K562 (cell line): Measurements from ENCODE around the gene JPH3. TPM values are rescaled to one million over a fixed set of nuclear protein-coding genes. Genes with fewer than 3 reads are reported as not detected.

ENCODE experiments used
- ATAC-seq: fragments of 200-7000 bp; cut with Tn5 transposase; 3 replicates; pipeline ENCODE4 v1.9.1; 2020; ENCODE audit warnings: moderate library complexity
- BruUV-seq: library from RNA; stranded (reverse); fragments of 400-500 nt; replicated peaks from 2 replicates; lab custom pipeline; 2021; lab: Mats Ljungman, UMichigan
- CTCF ChIA-PET: fragments of 300-600 bp; formaldehyde crosslinking; extraction: SDS; loops from one replicate; lab custom pipeline; 2021; ENCODE audit warnings: low intra/inter-chr PET ratio; lab: Yijun Ruan, JAX
- POLR2A ChIA-PET: fragments of 300-600, 350-650 bp; sonication (Branson Sonifier 250); formaldehyde crosslinking; extraction: SDS; loops from one replicate; lab custom pipeline; 2021; ENCODE audit warnings: antibody characterized with exemption, inconsistent platforms; lab: Yijun Ruan, JAX
- DNase-seq, 4 experiments: peaks; one replicate each; pipeline versions ENCODE4 v3.0.0 to v3.0.0-alpha.2; 2011 to 2018; ENCODE audit warnings: low spot score in 3 of 4, mixed read lengths in 3 of 4; ENCODE audit errors: extremely low read depth in 1 of 4
- FAIRE-seq: peaks from 2 replicates; lab custom pipeline; 2011; peaks lifted over from hg19 to GRCh38; lab: Jason Lieb, UNC
- H2AFZ ChIP-seq: 2 replicates; pipeline ENCODE4 v1.6.0; 2011; ENCODE audit warnings: low read depth, low read length, control low read depth, inconsistent platforms
- H3K27ac ChIP-seq: fragments of 200-600 bp; 3 replicates; pipeline ENCODE4 v1.8.0; 2011; ENCODE audit warnings: low read depth, mild to moderate bottlenecking, control low read depth, inconsistent platforms, low read length, moderate library complexity, mixed read lengths; ENCODE audit errors: extremely low read depth
- H3K27me3 ChIP-seq, 2 experiments: fragments of 300-600 bp in 1 of 2; 2 replicates in 1 of 2; 3 replicates in 1 of 2; pipeline versions ENCODE4 v1.6.0 to v1.8.0; 2011; ENCODE audit warnings: inconsistent platforms in 2 of 2, low read length in 2 of 2, mild to moderate bottlenecking in 1 of 2, mixed read lengths in 1 of 2, moderate library complexity in 1 of 2; ENCODE audit not compliant: control insufficient read depth in 2 of 2, insufficient read depth in 2 of 2
- H3K36me3 ChIP-seq: fragments of 300-600 bp; 3 replicates; pipeline ENCODE4 v1.8.0; 2011; ENCODE audit warnings: mild to moderate bottlenecking, low read length, inconsistent platforms; ENCODE audit not compliant: control insufficient read depth, insufficient read depth
- H3K4me1 ChIP-seq, 2 experiments: fragments of 200-600 bp in 1 of 2; replicated peaks in 1 of 2; 2 replicates in 1 of 2; 3 replicates in 1 of 2; pipeline versions ENCODE4 v1.5.1 to v1.8.0; 2011; ENCODE audit warnings: inconsistent platforms in 2 of 2, low read length in 2 of 2, mild to moderate bottlenecking in 1 of 2, mixed read lengths in 1 of 2, moderate library complexity in 1 of 2; ENCODE audit not compliant: control insufficient read depth in 2 of 2, insufficient read depth in 2 of 2
- H3K4me2 ChIP-seq: 2 replicates; pipeline ENCODE4 v1.6.1; 2011; ENCODE audit warnings: low read length, control low read depth, inconsistent platforms, mixed read lengths; ENCODE audit not compliant: insufficient read depth
- H3K4me3 ChIP-seq: fragments of 200-600 bp; sonication (generic), shearing (Covaris generic); 2 replicates; pipeline ENCODE4 v1.5.1; 2016; ENCODE audit warnings: control low read depth, inconsistent platforms
- H3K79me2 ChIP-seq: fragments of 200-600 bp; 3 replicates; pipeline ENCODE4 v1.8.0; 2011; ENCODE audit warnings: low read length, inconsistent platforms; ENCODE audit not compliant: control insufficient read depth, insufficient read depth
- H3K9ac ChIP-seq, 2 experiments: 2 replicates each; pipeline versions ENCODE4 v1.6.0 to v1.6.1; 2011; ENCODE audit warnings: low read depth in 2 of 2, low read length in 2 of 2, control low read depth in 1 of 2, inconsistent platforms in 1 of 2, mild to moderate bottlenecking in 1 of 2, mixed read lengths in 1 of 2; ENCODE audit not compliant: insufficient read depth in 1 of 2
- H3K9me1 ChIP-seq: one replicate; pipeline ENCODE4 v1.6.0; 2011; ENCODE audit warnings: inconsistent platforms, mild to moderate bottlenecking, low read length, moderate library complexity; ENCODE audit not compliant: control insufficient read depth, insufficient read depth
- H3K9me3 ChIP-seq: replicated peaks from 2 replicates; pipeline ENCODE4 v1.5.1; 2011; ENCODE audit warnings: low read depth, low read length, inconsistent platforms; ENCODE audit not compliant: control insufficient read depth, insufficient read depth
- H4K20me1 ChIP-seq: replicated peaks from 2 replicates; pipeline ENCODE4 v1.6.1; 2011; ENCODE audit warnings: low read length, inconsistent platforms, mixed read lengths; ENCODE audit not compliant: control insufficient read depth, insufficient read depth
- AFF1 ChIP-seq, 2 experiments: fragments of 450-650 bp; IDR thresholded peaks; 2 replicates each; pipeline ENCODE4 v1.6.1; 2018; ENCODE audit warnings: mild to moderate bottlenecking in 2 of 2, low read depth in 1 of 2; ENCODE audit not compliant: partially characterized antibody in 2 of 2
- ATF2 ChIP-seq: sonication (generic); formaldehyde crosslinking; IDR thresholded peaks from 2 replicates; pipeline ENCODE4 v1.8.1; 2022; ENCODE audit warnings: missing genetic modification reagents
- CBFB ChIP-seq: sonication (generic); formaldehyde crosslinking; IDR thresholded peaks from 2 replicates; pipeline ENCODE4 v1.4.0; 2020; ENCODE audit warnings: mild to moderate bottlenecking, missing genetic modification reagents
- CREM ChIP-seq: IDR thresholded peaks from 2 replicates; pipeline ENCODE4 v1.6.1; 2014; ENCODE audit warnings: antibody characterized with exemption, low read depth
- HDAC6 ChIP-seq: IDR thresholded peaks from 2 replicates; pipeline ENCODE4 v1.6.1; 2012; ENCODE audit warnings: low read depth, mild to moderate bottlenecking, control low read depth, inconsistent platforms, low read length, moderate library complexity
- HNRNPL ChIP-seq: fragments of 200-400 bp; formaldehyde crosslinking; IDR thresholded peaks from 2 replicates; pipeline ENCODE4 v1.6.1; 2017; ENCODE audit warnings: low read depth, mild to moderate bottlenecking, low read length
- KHSRP ChIP-seq: fragments of 450-650 bp; IDR thresholded peaks from 2 replicates; pipeline ENCODE4 v1.6.1; 2017
- NFXL1 ChIP-seq: fragments of 450-650 bp; formaldehyde crosslinking; IDR thresholded peaks from 2 replicates; pipeline ENCODE4 v1.4.0; 2021; ENCODE audit warnings: mild to moderate bottlenecking
- PRPF4 ChIP-seq: fragments of 200-400 bp; formaldehyde crosslinking; IDR thresholded peaks from one replicate; pipeline ENCODE4 v1.6.1; 2017; ENCODE audit warnings: low read length, low read depth, mild to moderate bottlenecking; ENCODE audit not compliant: insufficient read depth, poor library complexity, severe bottlenecking
- TCF15 ChIP-seq: fragments of 250-450 bp; sonication (Bioruptor Pico); IDR thresholded peaks from 2 replicates; pipeline ENCODE4 v1.8.0; 2022; ENCODE audit warnings: moderate library complexity, mild to moderate bottlenecking, inconsistent platforms
- ZKSCAN3 ChIP-seq: fragments of 250-450 bp; sonication (Bioruptor Pico); IDR thresholded peaks from 2 replicates; pipeline ENCODE4 v1.4.0; 2020
- ZNF3 ChIP-seq: fragments of 250-450 bp; sonication (Bioruptor Pico); IDR thresholded peaks from 2 replicates; pipeline ENCODE4 v1.5.0; 2021; ENCODE audit warnings: mild to moderate bottlenecking, moderate library complexity
- WGBS: fragments of 100-300 bp; shearing (Covaris generic); methylation state at CpG from one replicate; pipeline ENCODE4 v1.1.6; 2016; ENCODE audit warnings: low coverage, mixed read lengths; ENCODE audit not compliant: insufficient coverage; ENCODE audit errors: missing lambda C conversion rate; 5-methylcytosine and 5-hydroxymethylcytosine counted together
- in situ Hi-C: fragments of 300-500 bp; cut with MboI; formaldehyde crosslinking; loops from 4 replicates; pipeline ENCODE4 v1.15.0; 2018; ENCODE audit warnings: inconsistent platforms, mixed read lengths
- intact Hi-C: fragments of 100-400 bp; cut with micrococcal nuclease; formaldehyde crosslinking; loops from 2 replicates; pipeline ENCODE4 v1.14.2; 2022
- polyA plus RNA-seq, 8 experiments: library from polyadenylated mRNA; depleted of rRNA in 4 of 8; stranded (reverse) in 5 of 8; unstranded in 3 of 8; fragments of >200 nt; fragmentation: Nextera tagmentation in 2 of 8; fragmentation: Illumina TruSeq in 1 of 8; extraction: Ambion mirVana in 2 of 8; extraction: Trizol in 1 of 8; gene quantifications; 2 replicates each; pipeline versions ENCODE4 v1.2.1 to v1.2.3, GENCODE V29; 2011 to 2014; ENCODE audit warnings: inconsistent platforms in 1 of 8, missing spikeins in 1 of 8
- total RNA-seq, 7 experiments: library from RNA; depleted of rRNA in 6 of 7; stranded (reverse); fragments of >200 nt in 6 of 7; fragmentation: Illumina TruSeq in 2 of 7; extraction: Trizol in 2 of 7; gene quantifications; 2 replicates each; pipeline versions ENCODE4 v1.2.1 to v1.2.3, GENCODE V29; 2011 to 2021; ENCODE audit warnings: low replicate concordance in 1 of 7

JPH3 gene
- total and polyA plus RNA-seq, 9 of the 15 experiments (the other 6 are each of a cell fraction or from before 2014, with no cell fraction given) = 0.01 TPM; not detected in 8

- BruUV-seq = no TSS peak
- no peaks in the 10 kb centered on the region for H3K9me3 ChIP-seq
- ChIA-PET POLR2A (interaction anchor here (0.7 to 2.1 kb wide), 3 partner anchors 11 to 86 kb away, joined by 3 to 4 read pairs (median 3); no protein-coding TSS in a partner anchor), CTCF (no interaction called here)
- H3K4me2 ChIP-seq = no peak overlapping the region
- no peak for FAIRE-seq
- H3K27me3 ChIP-seq = no peaks in the 10 kb centered on the region
- intact Hi-C loops (no loop called here), in situ Hi-C loops (no loop called here)
- H2AFZ ChIP-seq = no peak overlapping the region
- H3K4me1 ChIP-seq = peaks cover 0 to 25% of the 10 kb centered on the region in 2 experiments; a peak in 2 of 5 replicates
- ATAC-seq = no peak
- no peaks in the 10 kb centered on the region; the same call in 1 of the 2 replicates for H4K20me1 ChIP-seq
- peaks cover 81% of the 10 kb centered on the region; the same call in 2 of the 3 replicates for H3K36me3 ChIP-seq
- TF ChIP-seq HNRNPL (no peak), PRPF4 (no peak), AFF1 (IDR thresholded peaks at IDR 0.05; ENCODE audit: low read depth in 1 of 2, partially characterized antibody in 2 of 2) (no peak), ATF2 (CRISPR knock-in tag) (no peak), CBFB (CRISPR knock-in tag) (no peak), ZKSCAN3 (CRISPR knock-in tag) (no peak), TCF15 (no peak), CREM (no peak), HDAC6 (no peak), NFXL1 (CRISPR knock-in tag) (no peak), ZNF3 (CRISPR knock-in tag) (no peak), KHSRP (no peak)
- H3K27ac ChIP-seq = no peak overlapping the region
- no peak for DNase-seq
- H3K9ac ChIP-seq = peak overlapping the region in 1 of 2 experiments; percentile 17; a peak in 1 of 4 replicates
- no peaks in the 10 kb centered on the region for H3K79me2 ChIP-seq
- H3K4me3 ChIP-seq = no peak overlapping the region
- H3K9me1 ChIP-seq = peaks cover 7% of the 10 kb centered on the region
- 98% methylated on average over 9 of the region's 12 CpGs for WGBS
Observed at GRCh38 chr16:87709677-87710076, 107.4 kb downstream of the JPH3 start.
